ENCODE data around the gene AK4.
"Not testable (repeated sequence)": the region's sequence is repeated elsewhere in the genome, so short reads cannot be mapped to it uniquely, and the experiment has no call there.

The AK4 gene

GRCh38 chr1:65148178-65148547 lies at the start of gene AK4:
Gene AK4, plus strand, starts transcription at chr1:65148203. Its CDS starts 205 bp downstream, at chr1:65148408.
- not testable (repeated sequence) for DNase-seq (ENCODE audit: extremely low read depth, low read depth)

- TF ChIP-seq, protein P1, sequence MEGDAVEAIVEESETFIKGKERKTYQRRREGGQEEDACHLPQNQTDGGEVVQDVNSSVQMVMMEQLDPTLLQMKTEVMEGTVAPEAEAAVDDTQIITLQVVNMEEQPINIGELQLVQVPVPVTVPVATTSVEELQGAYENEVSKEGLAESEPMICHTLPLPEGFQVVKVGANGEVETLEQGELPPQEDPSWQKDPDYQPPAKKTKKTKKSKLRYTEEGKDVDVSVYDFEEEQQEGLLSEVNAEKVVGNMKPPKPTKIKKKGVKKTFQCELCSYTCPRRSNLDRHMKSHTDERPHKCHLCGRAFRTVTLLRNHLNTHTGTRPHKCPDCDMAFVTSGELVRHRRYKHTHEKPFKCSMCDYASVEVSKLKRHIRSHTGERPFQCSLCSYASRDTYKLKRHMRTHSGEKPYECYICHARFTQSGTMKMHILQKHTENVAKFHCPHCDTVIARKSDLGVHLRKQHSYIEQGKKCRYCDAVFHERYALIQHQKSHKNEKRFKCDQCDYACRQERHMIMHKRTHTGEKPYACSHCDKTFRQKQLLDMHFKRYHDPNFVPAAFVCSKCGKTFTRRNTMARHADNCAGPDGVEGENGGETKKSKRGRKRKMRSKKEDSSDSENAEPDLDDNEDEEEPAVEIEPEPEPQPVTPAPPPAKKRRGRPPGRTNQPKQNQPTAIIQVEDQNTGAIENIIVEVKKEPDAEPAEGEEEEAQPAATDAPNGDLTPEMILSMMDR (IDR thresholded peaks at IDR 0.05; ENCODE audit: low read depth, low read length) = no peak
- no peak for DNase-seq (ENCODE audit: extremely low read depth, low read depth)
Measured at GRCh38 chr1:65103807-65104206, 44.2 kb upstream of the AK4 start.

GRCh38 chr1:65104854-65105534 lies 43.0 kb upstream of the AK4 start:
- TF ChIP-seq, protein P1 (IDR thresholded peaks at IDR 0.05; ENCODE audit: low read depth, low read length) = no peak
- DNase-seq (ENCODE audit: extremely low read depth, low read depth) = no peak

DNA sequence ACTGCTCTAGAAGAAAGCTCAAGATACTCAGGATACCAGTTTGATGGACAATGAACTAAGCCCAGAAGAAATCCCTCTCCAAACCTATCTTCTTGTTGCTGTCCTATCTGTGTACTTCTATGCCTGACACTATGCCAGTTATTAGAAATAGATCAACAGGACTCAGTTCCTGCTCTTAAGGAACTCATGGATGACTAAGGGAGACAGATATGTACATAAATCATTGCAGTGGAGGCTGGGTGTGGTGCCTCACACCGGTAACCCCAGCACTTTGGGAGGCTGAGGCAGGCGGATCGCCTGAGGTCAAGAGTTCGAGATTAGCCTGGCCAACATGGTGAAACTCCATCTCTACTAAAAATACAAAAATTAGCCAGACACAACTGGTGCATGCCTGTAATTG lies 42.4 kb upstream of the AK4 start:
- TF ChIP-seq, protein P1 (IDR thresholded peaks at IDR 0.05; ENCODE audit: low read depth, low read length) = no peak
- no peak for DNase-seq (ENCODE audit: extremely low read depth, low read depth)

DNA sequence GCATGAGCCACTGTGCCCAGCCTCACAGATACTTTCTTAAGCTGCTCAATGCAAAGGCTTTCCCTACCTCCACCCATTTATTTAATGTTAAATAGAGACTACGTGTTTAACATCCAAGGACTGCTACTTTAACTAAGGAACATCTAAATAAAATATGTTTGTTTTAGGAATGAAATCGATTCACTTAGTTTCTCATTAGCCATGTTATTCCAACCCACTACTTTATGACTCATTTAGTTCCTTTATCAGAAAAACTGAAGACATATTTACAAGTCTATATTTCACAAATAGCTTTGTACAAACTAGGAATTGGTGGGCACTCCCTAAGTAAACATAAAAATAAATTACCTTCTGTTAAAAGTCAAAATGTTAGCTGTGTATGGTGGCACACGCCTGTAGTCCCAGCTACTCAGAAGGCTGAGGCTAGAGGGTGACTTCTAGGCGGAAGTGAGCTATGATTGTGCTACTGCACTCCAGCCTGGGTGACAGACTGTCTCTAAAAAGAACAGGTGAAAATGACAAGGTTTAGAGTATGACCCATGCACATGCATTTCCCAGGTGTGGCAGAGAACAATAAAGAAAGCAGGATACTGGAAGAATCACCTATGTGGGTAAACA lies 39.9 kb upstream of the AK4 start:
- TF ChIP-seq, protein P1 (IDR thresholded peaks at IDR 0.05; ENCODE audit: low read depth, low read length) = no peak

GRCh38 chr1:65109487-65109886 lies 38.5 kb upstream of the AK4 start:
- no peak for DNase-seq (ENCODE audit: extremely low read depth, low read depth)
- TF ChIP-seq, protein P1 (IDR thresholded peaks at IDR 0.05; ENCODE audit: low read depth, low read length) = no peak

More for the DNA sequence above, 39.9 kb upstream of the AK4 start:
- DNase-seq (ENCODE audit: extremely low read depth, low read depth) = no peak

GRCh38 chr1:65112811-65113210 lies 35.2 kb upstream of the AK4 start:
- DNase-seq (ENCODE audit: extremely low read depth, low read depth) = no peak

More at GRCh38 chr1:65112811-65113210, 35.2 kb upstream of the AK4 start:
- TF ChIP-seq, protein P1 (IDR thresholded peaks at IDR 0.05; ENCODE audit: low read depth, low read length) = no peak

All from AG09319 (cell line).